Measurements from ENCODE around the gene TBCE. TPM values are rescaled to one million over a fixed set of nuclear protein-coding genes. Genes with fewer than 3 reads are reported as not detected.

TBCE gene
- polyA plus RNA-seq (ENCODE audit: insufficient read length in 4 of 4), result 10 to 100 TPM; 47.6 to 60.3 (median 52.3) TPM

- peak; percentile 87 to 97 (median 92) for DNase-seq (ENCODE audit: low read depth in 4 of 4, low spot score in 2 of 4)
Observed at GRCh38 chr1:235367000-235367908, at the start of gene TBCE. TBCE (plus strand) TSS chr1:235367427; CDS start chr1:235380050, 12,623 bp downstream.

DNA sequence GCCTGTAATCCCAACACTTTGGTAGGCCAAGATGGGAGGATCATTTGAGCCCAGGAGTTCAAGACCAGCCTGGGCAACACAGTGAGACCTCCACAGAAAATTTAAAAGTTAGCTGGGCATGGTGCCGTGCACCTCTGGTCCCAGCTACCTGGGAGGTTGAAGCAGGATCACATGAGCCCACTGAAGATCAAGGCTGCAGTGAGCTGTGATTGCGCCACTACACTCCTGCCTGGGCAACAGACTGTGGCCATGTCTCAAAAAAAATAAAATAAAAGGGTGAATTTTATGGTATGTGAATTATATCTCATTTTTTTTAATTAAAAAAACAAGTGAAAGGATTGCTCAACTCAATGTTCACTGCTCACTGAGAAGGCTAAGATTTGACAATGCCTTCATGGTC is 48.0 kb upstream of the TBCE start:
- DNase-seq (ENCODE audit: low read depth in 4 of 4, low spot score in 2 of 4), result no peak

- DNase-seq (ENCODE audit: low read depth in 4 of 4, low spot score in 2 of 4), result no peak
Observed at GRCh38 chr1:235320521-235321179, 46.6 kb upstream of the TBCE start.

DNA sequence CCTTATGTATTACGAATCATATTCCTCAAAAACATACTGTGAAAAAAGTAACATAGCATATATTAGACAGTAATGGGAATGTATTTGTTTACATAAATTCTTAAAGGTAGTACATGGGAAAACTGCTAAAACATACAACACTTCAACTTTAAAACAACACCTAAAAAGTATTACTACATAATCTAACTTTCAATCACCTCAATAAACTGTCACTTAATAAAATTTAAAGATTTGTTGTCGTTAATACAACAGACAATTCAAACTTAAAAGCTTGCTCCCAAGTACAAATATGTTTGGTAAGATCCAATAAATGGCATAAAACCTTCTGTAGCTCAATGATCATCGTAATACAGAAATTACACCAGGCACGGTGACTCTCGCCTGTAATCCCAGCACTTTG is 42.9 kb upstream of the TBCE start:
- no peak for DNase-seq (ENCODE audit: low read depth in 4 of 4, low spot score in 2 of 4)

- DNase-seq (ENCODE audit: low read depth in 4 of 4, low spot score in 2 of 4), result no peak
Observed at GRCh38 chr1:235325139-235325538, 42.1 kb upstream of the TBCE start.

- no peak for DNase-seq (ENCODE audit: low read depth in 4 of 4, low spot score in 2 of 4)
Observed at GRCh38 chr1:235325854-235326253, 41.4 kb upstream of the TBCE start.

GRCh38 chr1:235326719-235327558 is 40.3 kb upstream of the TBCE start:
- DNase-seq (ENCODE audit: low read depth in 4 of 4, low spot score in 2 of 4), result peak; percentile 22 to 38 (median 32)

- DNase-seq (ENCODE audit: low read depth in 4 of 4, low spot score in 2 of 4), result peak in 3 of 4 donors; percentile 26 to 65 (median 28)
Observed at GRCh38 chr1:235327559-235328270, 39.5 kb upstream of the TBCE start, which contains the start of gene ARID4B. ARID4B (minus strand) TSS chr1:235328179; CDS start chr1:235326919, 1,260 bp downstream.

DNA sequence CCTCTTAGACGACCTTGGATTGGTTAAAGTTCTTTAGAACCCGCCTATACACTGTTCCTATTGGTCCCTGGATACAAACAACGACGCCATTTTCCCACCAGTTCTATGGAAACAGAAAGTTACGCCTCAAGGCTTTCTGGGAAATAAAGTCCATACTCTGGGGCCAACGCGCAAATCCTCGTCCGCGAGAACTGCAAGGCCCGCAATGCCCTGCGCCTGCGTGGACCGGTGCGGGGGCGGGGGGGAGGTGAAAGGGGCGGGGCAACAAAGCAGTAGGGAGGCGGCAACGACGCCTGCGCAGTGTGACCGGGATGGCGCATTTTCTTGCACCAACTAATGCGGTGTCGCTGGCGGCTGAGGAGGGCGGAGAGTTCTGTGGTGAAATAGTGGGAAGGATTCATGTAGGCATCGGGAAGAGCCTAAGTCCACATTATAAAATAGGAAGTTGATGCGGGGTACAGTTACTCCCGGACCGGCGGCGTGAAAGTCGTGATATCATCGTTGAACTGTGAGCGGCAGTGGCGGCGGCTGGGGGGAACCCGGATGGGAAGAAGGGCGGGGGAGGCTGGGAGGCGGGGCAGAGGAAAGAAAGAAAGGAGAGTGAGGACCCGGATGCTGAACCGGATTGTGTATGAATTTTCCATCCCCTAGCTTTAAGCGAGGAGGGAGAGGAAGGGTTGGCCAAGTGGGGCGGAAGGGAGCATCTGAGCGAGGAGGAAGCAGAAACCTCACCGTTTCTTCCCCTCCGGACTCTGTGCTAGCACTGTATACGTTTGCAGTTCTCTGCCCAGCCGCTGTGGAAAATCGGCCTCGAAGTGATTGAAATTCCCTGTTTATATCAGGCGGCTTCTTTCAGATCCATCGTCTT is 38.7 kb upstream of the TBCE start, which contains the start of gene GGPS1:
Gene GGPS1 (plus strand): TSS at position 300 of the 868 bp plus-strand sequence. CDS start 6,695 bp downstream, outside the sequence.
- peak; percentile 99 to 100 (median 99) for DNase-seq (ENCODE audit: low read depth in 4 of 4, low spot score in 2 of 4)

- peak; percentile 18 to 64 (median 29) for DNase-seq (ENCODE audit: low read depth in 4 of 4, low spot score in 2 of 4)
Observed at GRCh38 chr1:235329139-235329902, 37.9 kb upstream of the TBCE start.

GRCh38 chr1:235330918-235331285 is 36.3 kb upstream of the TBCE start:
- DNase-seq (ENCODE audit: low read depth in 4 of 4, low spot score in 2 of 4), result no peak

DNA sequence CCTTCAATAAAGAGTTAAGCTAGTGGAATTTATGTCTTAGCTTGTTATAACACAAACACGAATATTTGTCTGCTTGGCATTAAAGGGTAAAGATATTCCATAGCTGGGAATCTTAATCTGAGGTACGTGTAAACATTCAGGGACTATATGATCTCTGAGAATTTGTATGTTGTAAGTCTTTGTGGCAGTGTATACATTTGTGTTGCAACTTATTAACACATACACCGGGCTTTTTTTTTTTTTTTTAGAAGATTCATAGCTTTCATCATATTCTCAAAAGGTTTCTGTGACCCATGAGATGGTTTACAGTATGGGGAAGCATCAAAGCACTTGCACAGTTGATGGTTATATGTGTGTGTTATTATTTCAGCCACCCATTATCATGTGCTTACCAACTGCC is 35.8 kb upstream of the TBCE start:
- DNase-seq (ENCODE audit: low read depth in 4 of 4, low spot score in 2 of 4), result no peak

- DNase-seq (ENCODE audit: low read depth in 4 of 4, low spot score in 2 of 4), result no peak
Observed at GRCh38 chr1:235336903-235337302, 30.3 kb upstream of the TBCE start.

- no peak for DNase-seq (ENCODE audit: low read depth in 4 of 4, low spot score in 2 of 4)
Observed at GRCh38 chr1:235339746-235340145, 27.5 kb upstream of the TBCE start.

GRCh38 chr1:235341334-235341733 is 25.9 kb upstream of the TBCE start:
- no peak for DNase-seq (ENCODE audit: low read depth in 4 of 4, low spot score in 2 of 4)

DNA sequence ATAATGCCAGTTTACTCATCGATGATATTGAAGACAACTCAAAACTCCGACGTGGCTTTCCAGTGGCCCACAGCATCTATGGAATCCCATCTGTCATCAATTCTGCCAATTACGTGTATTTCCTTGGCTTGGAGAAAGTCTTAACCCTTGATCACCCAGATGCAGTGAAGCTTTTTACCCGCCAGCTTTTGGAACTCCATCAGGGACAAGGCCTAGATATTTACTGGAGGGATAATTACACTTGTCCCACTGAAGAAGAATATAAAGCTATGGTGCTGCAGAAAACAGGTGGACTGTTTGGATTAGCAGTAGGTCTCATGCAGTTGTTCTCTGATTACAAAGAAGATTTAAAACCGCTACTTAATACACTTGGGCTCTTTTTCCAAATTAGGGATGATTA is 25.2 kb upstream of the TBCE start:
- no peak for DNase-seq (ENCODE audit: low read depth in 4 of 4, low spot score in 2 of 4)

- no peak for DNase-seq (ENCODE audit: low read depth in 4 of 4, low spot score in 2 of 4)
Observed at GRCh38 chr1:235342471-235342870, 24.8 kb upstream of the TBCE start.

DNA sequence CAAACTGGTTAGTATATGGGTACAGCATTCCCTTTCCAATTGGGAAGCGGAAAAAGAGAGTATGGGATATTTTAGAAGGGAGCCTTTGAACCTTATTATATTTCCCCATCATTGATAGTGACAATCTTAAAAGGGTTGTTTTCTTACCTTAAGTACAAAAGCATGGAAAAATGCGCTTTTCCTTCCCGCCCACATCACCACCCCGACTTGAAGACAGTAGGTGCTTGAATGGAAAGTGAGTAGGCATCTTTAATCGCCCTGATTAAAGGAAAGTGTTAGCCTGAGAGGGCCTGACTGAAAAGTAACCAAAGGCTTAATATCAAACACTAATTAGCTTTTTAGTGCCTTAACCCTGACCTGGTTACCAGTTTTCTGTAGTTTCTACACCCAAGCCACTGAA is 23.5 kb upstream of the TBCE start:
- DNase-seq (ENCODE audit: low read depth in 4 of 4, low spot score in 2 of 4), result no peak
